Fibroblast of gingiva (primary cell): ENCODE data around the gene IQSEC1.

Experiments used
- DNase-seq: peaks from one replicate; pipeline ENCODE4 v3.0.0-alpha.2; 2011; ENCODE audit warnings: low read depth

Gene IQSEC1

GRCh38 chr3:13047296-13048165 is 25.7 kb downstream of the IQSEC1 start:
- DNase-seq = no peak

GRCh38 chr3:13046569-13047274 is 26.5 kb downstream of the IQSEC1 start:
- DNase-seq = no peak

GRCh38 chr3:13045904-13046568 is 27.2 kb downstream of the IQSEC1 start:
- DNase-seq = no peak

GRCh38 chr3:13045241-13045903 is 27.9 kb downstream of the IQSEC1 start:
- no peak for DNase-seq

GRCh38 chr3:13044496-13045240 is 28.6 kb downstream of the IQSEC1 start:
- DNase-seq = no peak

GRCh38 chr3:13043656-13044055 is 29.6 kb downstream of the IQSEC1 start:
- no peak for DNase-seq

- no peak for DNase-seq
These were observed 30.4 kb downstream of the IQSEC1 start for GRCh38 chr3:13042715-13043271.

- no peak for DNase-seq
These were observed 31.0 kb downstream of the IQSEC1 start for GRCh38 chr3:13042127-13042701.

- no peak for DNase-seq
These were observed 32.0 kb downstream of the IQSEC1 start for GRCh38 chr3:13041113-13041776.

GRCh38 chr3:13040361-13041074 is 32.7 kb downstream of the IQSEC1 start:
- no peak for DNase-seq

- no peak for DNase-seq
These were observed 33.9 kb downstream of the IQSEC1 start for GRCh38 chr3:13039213-13039896.

- DNase-seq = no peak
These were observed 35.6 kb downstream of the IQSEC1 start for GRCh38 chr3:13037458-13038117.

GRCh38 chr3:13034861-13035260 is 38.4 kb downstream of the IQSEC1 start:
- DNase-seq = no peak

- DNase-seq = no peak
These were observed 39.0 kb downstream of the IQSEC1 start for GRCh38 chr3:13034109-13034800.

GRCh38 chr3:13032206-13032605 is 41.0 kb downstream of the IQSEC1 start:
- no peak for DNase-seq

GRCh38 chr3:13031621-13032020 is 41.6 kb downstream of the IQSEC1 start:
- DNase-seq = no peak

- no peak for DNase-seq
These were observed 42.5 kb downstream of the IQSEC1 start for GRCh38 chr3:13030684-13031083.
